ENCODE results near the gene CADM1. TPM values are rescaled to one million over a fixed set of nuclear protein-coding genes. Genes with fewer than 3 reads are reported as not detected.

CADM1 gene
- total RNA-seq, 1 experiment from 2014 or later, result 0.79 TPM

GRCh38 chr11:115501893-115502589 is 2.2 kb downstream of the CADM1 start:
- H3K79me2 ChIP-seq (ENCODE audit: insufficient read depth, low read length), result no peaks in the 10 kb centered on the region
- no peak overlapping the region for H3K4me2 ChIP-seq (ENCODE audit: low read length)
- DNase-seq (ENCODE audit: low read depth, low spot score) (no peak), ATAC-seq (no peak)
- no TSS peak for BruUV-seq (replicated peaks)
- TF ChIP-seq SP1 (IDR thresholded peaks at IDR 0.05; ENCODE audit: low read depth) (no peak), FOSL1 (IDR thresholded peaks at IDR 0.05; ENCODE audit: low read depth) (no peak), EZH2phosphoT487 (IDR thresholded peaks at IDR 0.05; ENCODE audit: borderline replicate concordance) (no peak), SIN3A (IDR thresholded peaks at IDR 0.05; ENCODE audit: low read depth) (no peak), CBX3 (IDR thresholded peaks at IDR 0.05; ENCODE audit: low read depth) (no peak), TCF7L2 (IDR thresholded peaks at IDR 0.05; ENCODE audit: borderline replicate concordance, extremely low read depth, insufficient read depth, insufficient read length) (no peak), YY1 (IDR thresholded peaks at IDR 0.05; ENCODE audit: extremely low read depth, insufficient replicate concordance, low read depth, low read length) (no peak), POLR2AphosphoS5 (IDR thresholded peaks at IDR 0.05; ENCODE audit: low read depth, low read length) (no peak), ZFX (IDR thresholded peaks at IDR 0.05) (no peak), ZNF274 (IDR thresholded peaks at IDR 0.05; ENCODE audit: low read depth, low read length) (no peak), EZH2 (IDR thresholded peaks at IDR 0.05) (no peak), ELF1 (IDR thresholded peaks at IDR 0.05; ENCODE audit: borderline replicate concordance, low read depth) (no peak), RAD21 (IDR thresholded peaks at IDR 0.05; ENCODE audit: low read depth) (no peak), JUND (IDR thresholded peaks at IDR 0.05) (no peak), MAX (IDR thresholded peaks at IDR 0.05) (no peak), SRF (IDR thresholded peaks at IDR 0.05; ENCODE audit: low read depth) (no peak), POLR2A (IDR thresholded peaks at IDR 0.05; ENCODE audit: borderline replicate concordance, extremely low read depth, insufficient read depth, insufficient read length) (no peak)
- H3K27ac ChIP-seq (ENCODE audit: low read depth, low read length), result no peak overlapping the region
- no peaks in the 10 kb centered on the region for H3K27me3 ChIP-seq (ENCODE audit: insufficient read depth, low read length)
- ChIA-PET CTCF (no interaction called here), POLR2A (no interaction called here), RAD21 (ENCODE audit: low non-redundant PET in 1 of 2, low total read pairs in 2 of 2, uncharacterized antibody in 2 of 2, unreplicated experiment in 2 of 2) (no interaction called here)
- no peak overlapping the region for H3K9ac ChIP-seq (ENCODE audit: low read length)
- intact Hi-C loops (cut with micrococcal nuclease), result no loop called here
- H4K20me1 ChIP-seq (ENCODE audit: insufficient read depth), result no peaks in the 10 kb centered on the region; the same call in 1 of the 2 replicates
- H3K4me1 ChIP-seq (ENCODE audit: control insufficient read depth in 1 of 2, insufficient read depth in 2 of 2, low read length in 2 of 2), result no peaks in the 10 kb centered on the region
- H2AFZ ChIP-seq (ENCODE audit: low read depth, low read length, poor library complexity, severe bottlenecking), result no peak overlapping the region
- H3K36me3 ChIP-seq (ENCODE audit: control insufficient read depth in 1 of 2, insufficient read depth in 2 of 2, low read length in 2 of 2), result no peaks in the 10 kb centered on the region
- H3K9me2 ChIP-seq (ENCODE audit: insufficient read depth), result no peaks in the 10 kb centered on the region
- H3K4me3 ChIP-seq (replicated peaks in 1 of 2; ENCODE audit: low read depth in 1 of 2, low read length in 2 of 2), result no peak overlapping the region
- peaks cover 0 to 4% of the 10 kb centered on the region in 2 experiments; a peak in 2 of 4 replicates for H3K9me3 ChIP-seq (ENCODE audit: control insufficient read depth in 1 of 2, insufficient read depth in 1 of 2, low read depth in 1 of 2, low read length in 2 of 2)

Measured in HCT116 (cell line).